SU-DHL-6 (cell line): ENCODE results near the gene COL4A1.
A peak's percentile ranks its signal among the peaks of the same experiment; 100 is the strongest.

ENCODE experiments used
- H2AFZ ChIP-seq: fragments of 200-600 bp; sonication (generic); 2 replicates; pipeline ENCODE4 v1.6.1; 2014; ENCODE audit warnings: low read depth, mild to moderate bottlenecking, moderate library complexity, mixed read lengths, antibody characterized with exemption, low read length; ENCODE audit not compliant: severe bottlenecking
- H3F3A ChIP-seq: fragments of 200-600 bp; shearing (Covaris generic); 2 replicates; pipeline ENCODE4 v1.6.0; 2016; ENCODE audit warnings: antibody characterized with exemption, mild to moderate bottlenecking; ENCODE audit not compliant: insufficient read depth
- H3K27ac ChIP-seq: fragments of 200-600 bp; sonication (generic); 2 replicates; pipeline ENCODE4 v1.5.1; 2016; ENCODE audit warnings: low read depth, mild to moderate bottlenecking, low read length, moderate library complexity, mixed read lengths
- H3K27me3 ChIP-seq: fragments of 200-600 bp; sonication (generic), shearing (Covaris generic); 2 replicates; pipeline ENCODE4 v1.6.0; 2014; ENCODE audit warnings: mild to moderate bottlenecking, low read length
- H3K36me3 ChIP-seq: fragments of 200-600 bp; sonication (generic); 2 replicates; pipeline ENCODE4 v1.6.1; 2014; ENCODE audit warnings: mild to moderate bottlenecking, low read length, mixed read lengths
- H3K4me2 ChIP-seq: fragments of 300-600, 200-600 bp; shearing (Covaris generic), sonication (generic); 2 replicates; pipeline ENCODE4 v1.6.0; 2014; ENCODE audit warnings: low read length, low read depth, mild to moderate bottlenecking; ENCODE audit not compliant: poor library complexity, severe bottlenecking
- H3K4me3 ChIP-seq: fragments of 200-600 bp; sonication (generic); 2 replicates; pipeline ENCODE4 v1.5.1; 2014; ENCODE audit warnings: antibody characterized with exemption, low read length, mild to moderate bottlenecking, mixed read lengths; ENCODE audit not compliant: insufficient read depth, poor library complexity, severe bottlenecking
- H3K79me2 ChIP-seq: fragments of 200-600 bp; sonication (generic); 2 replicates; pipeline ENCODE4 v1.6.1; 2014; ENCODE audit warnings: mild to moderate bottlenecking, low read length, moderate library complexity; ENCODE audit not compliant: insufficient read depth
- H3K9ac ChIP-seq: fragments of 200-600 bp; sonication (generic); 2 replicates; pipeline ENCODE4 v1.7.0; 2014; ENCODE audit warnings: mild to moderate bottlenecking, low read length
- H3K9me2 ChIP-seq: fragments of 200-600 bp; sonication (generic); replicated peaks from 2 replicates; pipeline ENCODE4 v1.6.1; 2014; ENCODE audit warnings: low read length; ENCODE audit not compliant: insufficient read depth
- H3K9me3 ChIP-seq: fragments of 200-600 bp; sonication (generic); 2 replicates; pipeline ENCODE4 v1.6.1; 2014; ENCODE audit warnings: low read length, mixed read lengths; ENCODE audit not compliant: insufficient read depth
- H4K20me1 ChIP-seq: fragments of 200-600 bp; sonication (generic); 2 replicates; pipeline ENCODE4 v1.6.1; 2014; ENCODE audit warnings: low read depth, mild to moderate bottlenecking, antibody characterized with exemption, low read length, moderate library complexity, mixed read lengths
- EZH2phosphoT487 ChIP-seq: fragments of 200-600 bp; sonication (generic), shearing (Covaris generic); conservative IDR thresholded peaks from 2 replicates; pipeline ENCODE4 v1.6.1; 2018; ENCODE audit warnings: mild to moderate bottlenecking, antibody characterized with exemption, low read length, moderate library complexity, mixed read lengths
- TF ChIP-seq, protein P1 (sequence below): fragments of 200-600 bp; sonication (generic); IDR thresholded peaks from one replicate; pipeline ENCODE4 v1.5.1; 2017; ENCODE audit warnings: antibody characterized with exemption, mild to moderate bottlenecking, low read length, moderate library complexity; ENCODE audit not compliant: insufficient read depth, poor library complexity, severe bottlenecking

Gene COL4A1

DNA sequence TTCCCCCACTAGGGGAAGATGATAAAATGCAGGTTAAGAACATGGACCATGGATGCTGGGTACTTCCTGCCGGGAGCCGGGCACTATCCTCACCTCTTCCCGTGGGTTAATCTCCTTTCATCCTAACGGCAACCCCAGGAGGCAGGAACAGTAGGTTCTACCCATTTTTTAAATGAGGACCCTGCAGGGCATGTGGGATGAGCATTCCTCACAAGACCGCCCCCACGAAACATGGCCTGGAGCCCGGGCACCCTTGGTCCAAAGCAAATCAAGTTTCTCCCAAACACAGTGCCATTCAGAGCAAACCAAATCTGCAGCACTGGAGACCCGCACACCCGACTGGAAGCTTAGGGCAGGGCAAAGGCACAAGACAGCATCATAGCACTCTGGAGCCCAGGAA lies 35.5 kb upstream of the COL4A1 start:
- Histone ChIP-seq H4K20me1 (no peaks in the 10 kb centered on the region), H3K9me2 (no peaks in the 10 kb centered on the region), H3K27me3 (no peaks in the 10 kb centered on the region), H3K4me3 (no peak overlapping the region), H3K27ac (no peak overlapping the region), H3K79me2 (no peaks in the 10 kb centered on the region), H3K4me2 (no peak overlapping the region), H2AFZ (no peak overlapping the region), H3F3A (no peaks in the 10 kb centered on the region), H3K9me3 (no peaks in the 10 kb centered on the region), H3K9ac (no peak overlapping the region), H3K36me3 (no peaks in the 10 kb centered on the region)
- 0 out of 2 replicates have a peak, but pooled peaks have one; percentile 76 for TF ChIP-seq EZH2phosphoT487
- TF ChIP-seq, protein P1, sequence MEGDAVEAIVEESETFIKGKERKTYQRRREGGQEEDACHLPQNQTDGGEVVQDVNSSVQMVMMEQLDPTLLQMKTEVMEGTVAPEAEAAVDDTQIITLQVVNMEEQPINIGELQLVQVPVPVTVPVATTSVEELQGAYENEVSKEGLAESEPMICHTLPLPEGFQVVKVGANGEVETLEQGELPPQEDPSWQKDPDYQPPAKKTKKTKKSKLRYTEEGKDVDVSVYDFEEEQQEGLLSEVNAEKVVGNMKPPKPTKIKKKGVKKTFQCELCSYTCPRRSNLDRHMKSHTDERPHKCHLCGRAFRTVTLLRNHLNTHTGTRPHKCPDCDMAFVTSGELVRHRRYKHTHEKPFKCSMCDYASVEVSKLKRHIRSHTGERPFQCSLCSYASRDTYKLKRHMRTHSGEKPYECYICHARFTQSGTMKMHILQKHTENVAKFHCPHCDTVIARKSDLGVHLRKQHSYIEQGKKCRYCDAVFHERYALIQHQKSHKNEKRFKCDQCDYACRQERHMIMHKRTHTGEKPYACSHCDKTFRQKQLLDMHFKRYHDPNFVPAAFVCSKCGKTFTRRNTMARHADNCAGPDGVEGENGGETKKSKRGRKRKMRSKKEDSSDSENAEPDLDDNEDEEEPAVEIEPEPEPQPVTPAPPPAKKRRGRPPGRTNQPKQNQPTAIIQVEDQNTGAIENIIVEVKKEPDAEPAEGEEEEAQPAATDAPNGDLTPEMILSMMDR = no peak

DNA sequence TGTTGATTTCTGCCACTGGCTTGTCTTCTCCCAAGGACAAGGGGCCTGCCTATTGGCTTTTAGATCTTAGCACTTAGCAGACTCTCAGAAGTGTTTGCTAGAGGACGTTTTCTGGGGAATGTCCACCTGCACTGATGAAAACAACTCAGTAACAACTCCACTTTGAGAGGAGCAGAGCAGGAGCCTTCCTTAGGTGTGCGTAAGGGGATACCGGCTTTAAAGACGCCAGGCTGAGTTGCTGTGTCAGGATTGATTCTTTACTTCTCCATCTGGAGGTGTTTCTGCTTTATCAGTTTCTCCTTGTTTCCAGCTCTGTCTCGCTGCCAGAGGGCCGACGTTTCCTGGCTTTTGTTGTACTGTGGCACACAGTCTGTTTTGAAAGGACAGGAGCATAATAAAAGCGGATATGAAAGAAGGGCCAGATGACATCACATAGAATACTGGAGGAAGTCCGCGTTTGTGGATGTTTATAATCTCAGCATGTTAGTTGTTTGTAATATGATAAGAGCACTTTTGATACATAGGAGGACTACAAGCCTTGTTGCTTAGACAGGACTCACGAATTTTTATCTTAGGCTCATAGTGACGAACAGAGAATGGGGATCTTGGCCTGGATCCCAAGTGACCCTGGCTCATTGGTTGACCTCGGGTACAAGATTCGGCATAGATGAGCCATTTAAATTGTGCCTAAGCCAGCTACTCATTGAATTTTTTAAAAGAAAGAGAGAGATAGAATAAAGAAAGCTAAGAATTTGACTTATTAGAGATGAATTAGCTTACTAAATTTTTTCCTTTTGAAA lies 34.7 kb upstream of the COL4A1 start:
- Histone ChIP-seq H2AFZ (no peak overlapping the region), H3K9me2 (no peaks in the 10 kb centered on the region), H3K9me3 (no peaks in the 10 kb centered on the region), H4K20me1 (no peaks in the 10 kb centered on the region), H3K36me3 (no peaks in the 10 kb centered on the region), H3K4me3 (no peak overlapping the region), H3F3A (no peaks in the 10 kb centered on the region), H3K9ac (no peak overlapping the region), H3K79me2 (no peaks in the 10 kb centered on the region), H3K4me2 (no peak overlapping the region), H3K27me3 (no peaks in the 10 kb centered on the region), H3K27ac (no peak overlapping the region)
- TF ChIP-seq, protein P1 = no peak
- TF ChIP-seq EZH2phosphoT487 = no peak

DNA sequence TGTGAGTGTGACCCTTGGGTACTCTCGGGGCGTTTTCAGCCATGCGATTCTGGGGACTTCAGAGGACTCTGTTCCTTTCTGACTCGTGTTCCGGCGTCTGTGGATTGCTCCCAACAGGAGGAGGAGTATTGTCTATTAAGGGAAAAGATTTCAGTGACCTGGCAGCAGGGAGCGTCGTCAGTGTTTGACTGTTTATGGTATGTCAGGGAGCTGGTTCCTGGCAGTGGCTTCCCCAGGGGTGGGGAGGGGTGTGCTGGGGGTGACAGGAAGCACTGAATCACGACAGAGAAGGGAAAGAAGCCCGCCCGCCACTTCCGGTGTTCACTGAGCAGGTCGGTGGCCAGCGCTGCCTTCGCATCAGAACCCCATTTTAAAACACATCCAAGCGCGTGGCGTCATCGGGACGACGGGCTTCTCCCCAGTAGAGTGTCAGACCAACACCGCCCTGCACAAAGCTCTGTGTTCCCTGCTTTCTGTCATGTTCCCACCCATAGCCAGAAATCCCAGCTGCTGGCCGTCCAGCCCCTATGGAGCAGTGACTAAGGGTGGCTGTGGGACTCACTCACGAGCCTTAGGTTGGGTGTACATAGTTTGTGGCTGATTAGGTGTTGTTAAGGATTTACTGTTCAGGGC lies 34.0 kb upstream of the COL4A1 start:
- Histone ChIP-seq H3K9ac (no peak overlapping the region), H3F3A (no peaks in the 10 kb centered on the region), H3K27me3 (no peaks in the 10 kb centered on the region), H3K36me3 (no peaks in the 10 kb centered on the region), H3K27ac (no peak overlapping the region), H3K4me3 (no peak overlapping the region), H3K79me2 (no peaks in the 10 kb centered on the region), H3K4me2 (no peak overlapping the region), H2AFZ (no peak overlapping the region), H4K20me1 (no peaks in the 10 kb centered on the region), H3K9me3 (peaks cover 3% of the 10 kb centered on the region; the same call in 1 of the 2 replicates), H3K9me2 (no peaks in the 10 kb centered on the region)
- TF ChIP-seq EZH2phosphoT487 = no peak
- TF ChIP-seq, protein P1 = no peak
